ENCODE data around the gene TIMELESS.

DNA sequence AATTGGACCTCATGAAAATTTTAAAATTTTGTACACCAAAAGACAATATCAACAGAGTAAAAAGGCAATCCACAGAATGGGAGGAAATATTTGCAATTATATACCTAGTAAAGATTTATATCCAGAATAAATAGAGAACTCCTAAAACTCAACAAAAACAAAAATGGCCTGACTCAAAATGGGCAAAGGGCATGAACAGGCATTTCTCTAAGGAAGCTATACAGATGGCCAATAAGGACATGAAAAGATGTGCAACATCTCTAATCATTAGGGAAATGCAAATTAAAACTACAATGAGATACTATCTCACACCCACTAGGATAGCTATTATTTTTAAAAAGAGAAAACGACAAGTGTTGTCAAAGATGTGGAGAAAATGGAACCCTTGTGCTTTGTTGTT lies 75.7 kb downstream of the TIMELESS start:
- TF ChIP-seq CTCF (tag by site-specific recombination; IDR thresholded peaks at IDR 0.05) (no peak), ZNF23 (tag by site-specific recombination; IDR thresholded peaks at IDR 0.05; ENCODE audit: borderline replicate concordance) (no peak), ZNF596 (tag by site-specific recombination; IDR thresholded peaks at IDR 0.05) (no peak), ZBTB21 (tag by site-specific recombination; IDR thresholded peaks at IDR 0.05) (no peak), RBAK (tag by site-specific recombination; IDR thresholded peaks at IDR 0.05) (no peak), WT1 (tag by site-specific recombination; IDR thresholded peaks at IDR 0.05) (no peak), ZNF324 (tag by site-specific recombination; IDR thresholded peaks at IDR 0.05) (no peak), ZBTB20 (tag by site-specific recombination; IDR thresholded peaks at IDR 0.05) (no peak), HOXA7 (CRISPR knock-in tag; IDR thresholded peaks at IDR 0.05; ENCODE audit: borderline replicate concordance) (no peak), GLIS1 (tag by site-specific recombination; IDR thresholded peaks at IDR 0.05) (no peak), ZNF221 (tag by site-specific recombination; IDR thresholded peaks at IDR 0.05; ENCODE audit: borderline replicate concordance) (no peak), REST (tag by site-specific recombination; IDR thresholded peaks at IDR 0.05) (no peak)
- TF ChIP-seq, protein P1, sequence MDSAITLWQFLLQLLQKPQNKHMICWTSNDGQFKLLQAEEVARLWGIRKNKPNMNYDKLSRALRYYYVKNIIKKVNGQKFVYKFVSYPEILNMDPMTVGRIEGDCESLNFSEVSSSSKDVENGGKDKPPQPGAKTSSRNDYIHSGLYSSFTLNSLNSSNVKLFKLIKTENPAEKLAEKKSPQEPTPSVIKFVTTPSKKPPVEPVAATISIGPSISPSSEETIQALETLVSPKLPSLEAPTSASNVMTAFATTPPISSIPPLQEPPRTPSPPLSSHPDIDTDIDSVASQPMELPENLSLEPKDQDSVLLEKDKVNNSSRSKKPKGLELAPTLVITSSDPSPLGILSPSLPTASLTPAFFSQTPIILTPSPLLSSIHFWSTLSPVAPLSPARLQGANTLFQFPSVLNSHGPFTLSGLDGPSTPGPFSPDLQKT (IDR thresholded peaks at IDR 0.05; ENCODE audit: borderline replicate concordance, low read depth, low read length), result no peak
